Thyroid gland (tissue), 4 donors: ENCODE data around the gene PCDH1.

Experiments used
- CTCF ChIP-seq, 6 experiments: fragments of 200-600 bp in 3 of 6; fragments of 450-650 bp in 3 of 6; sonication (generic) in 3 of 6; IDR thresholded peaks; one replicate each; pipeline ENCODE4 v1.5.1; 2016 to 2019; ENCODE audit warnings: antibody characterized with exemption in 6 of 6, mild to moderate bottlenecking in 2 of 6, inconsistent platforms in 1 of 6, moderate library complexity in 1 of 6
- POLR2A ChIP-seq, 2 donors: fragments of 450-650 bp; IDR thresholded peaks; one replicate each; pipeline ENCODE4 v1.6.1; 2017; ENCODE audit warnings: antibody characterized with exemption in 2 of 2, mild to moderate bottlenecking in 2 of 2, moderate library complexity in 1 of 2

- no peak for TF ChIP-seq CTCF (IDR thresholded peaks at IDR 0.05)
- no peak for TF ChIP-seq POLR2A (IDR thresholded peaks at IDR 0.05)
Observed at GRCh38 chr5:141916522-141916921, 38.3 kb upstream of the PCDH1 start.
